ENCODE measurements around the gene ZDHHC11.
"Not testable (repeated sequence)": the region's sequence is repeated elsewhere in the genome, so short reads cannot be mapped to it uniquely, and the experiment has no call there.

The ZDHHC11 gene

DNA sequence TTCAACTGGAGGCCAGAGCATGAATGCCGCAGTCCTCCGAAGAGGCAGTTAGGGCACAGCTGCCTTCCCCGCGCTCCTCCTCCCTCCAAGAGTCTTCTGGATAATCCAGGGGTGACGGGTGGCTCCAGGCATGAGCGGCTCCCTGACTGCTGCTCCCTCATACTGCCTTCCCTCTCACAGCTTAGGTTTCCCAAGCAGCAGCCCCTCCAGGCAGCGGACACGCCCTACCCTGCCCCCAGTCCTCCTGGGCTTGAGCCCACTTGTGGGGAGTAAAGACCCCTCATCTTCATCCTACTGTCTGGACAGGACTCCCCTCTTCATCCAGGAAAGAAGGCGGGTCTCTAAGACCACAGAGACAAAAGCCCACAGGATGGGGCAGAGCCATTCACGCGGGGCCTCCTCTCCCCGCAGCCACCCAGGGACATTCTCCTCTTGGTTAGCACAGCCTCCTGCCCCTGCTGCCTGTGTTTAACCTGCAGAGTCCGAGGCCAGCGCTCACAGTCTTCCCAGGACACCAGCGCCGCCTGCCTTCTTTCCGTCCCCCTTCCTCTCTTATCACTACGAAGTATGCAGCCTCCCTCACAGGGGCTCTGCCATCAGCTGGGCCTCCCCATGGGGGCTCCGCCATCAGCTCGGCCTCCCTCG, 5.6 kb downstream of the ZDHHC11 start:
- DNase-seq (ENCODE audit: low read depth): not testable (repeated sequence)

DNA sequence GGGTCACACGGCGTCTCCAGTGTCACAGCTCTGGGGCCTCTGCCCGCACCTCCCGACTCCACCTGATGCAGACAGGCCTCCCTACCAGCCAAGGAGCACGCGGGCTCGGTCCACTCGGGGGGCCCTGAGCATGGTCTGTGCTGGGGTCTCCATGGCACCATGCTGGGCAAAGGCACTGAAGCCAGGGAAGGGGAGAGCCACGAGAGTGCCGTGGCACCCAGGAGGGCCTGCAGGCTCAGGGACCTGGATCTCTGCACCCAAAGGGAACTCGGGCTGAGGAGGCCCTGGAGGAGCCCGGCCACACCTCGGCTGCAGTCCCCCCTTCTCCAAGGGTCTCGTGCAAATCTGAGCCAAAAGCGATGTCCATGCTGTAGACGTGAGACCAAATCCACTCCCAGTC, 6.4 kb downstream of the ZDHHC11 start:
- DNase-seq (ENCODE audit: low read depth): not testable (repeated sequence)

DNA sequence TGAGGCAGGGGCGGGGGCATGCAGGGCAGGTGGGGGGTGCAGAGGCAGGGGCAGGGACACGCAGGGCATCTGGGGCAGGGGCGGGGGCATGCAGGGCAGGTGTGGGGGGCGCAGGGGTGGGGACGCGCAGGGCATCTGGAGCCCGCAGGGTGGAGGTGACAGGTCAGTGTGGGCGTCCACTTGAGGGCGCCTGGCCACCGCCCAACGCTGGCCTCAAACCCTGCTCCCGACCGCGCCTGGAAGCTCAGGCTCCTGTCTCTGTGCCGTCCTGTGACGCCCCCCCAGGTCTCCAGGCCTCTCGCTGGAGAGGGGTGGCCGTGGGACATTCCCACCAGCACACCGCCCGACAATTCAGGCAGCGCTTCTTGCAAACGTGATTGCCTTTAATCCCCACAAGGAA, 6.9 kb downstream of the ZDHHC11 start:
- DNase-seq (ENCODE audit: low read depth): not testable (repeated sequence)

DNA sequence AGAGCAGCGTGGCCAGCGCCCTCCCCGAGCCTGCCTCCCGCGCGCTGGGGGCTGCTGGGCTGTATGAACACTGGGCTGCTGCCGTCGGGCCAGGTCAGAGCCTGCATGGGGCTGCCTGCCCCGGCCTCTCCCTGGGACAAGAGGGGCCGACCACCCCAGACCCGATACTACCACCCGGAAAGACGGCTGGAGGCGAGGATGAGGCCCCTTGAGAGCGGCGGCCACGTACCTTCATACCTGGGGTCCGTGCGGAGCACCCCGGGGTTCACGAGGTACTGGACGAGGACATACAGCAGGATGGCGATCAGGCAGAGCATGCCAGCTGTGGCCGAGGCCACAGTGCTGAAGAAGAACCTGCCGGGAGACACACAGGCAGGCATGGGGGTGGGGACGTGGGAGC, 7.4 kb downstream of the ZDHHC11 start:
- not testable (repeated sequence) for DNase-seq (ENCODE audit: low read depth)

DNA sequence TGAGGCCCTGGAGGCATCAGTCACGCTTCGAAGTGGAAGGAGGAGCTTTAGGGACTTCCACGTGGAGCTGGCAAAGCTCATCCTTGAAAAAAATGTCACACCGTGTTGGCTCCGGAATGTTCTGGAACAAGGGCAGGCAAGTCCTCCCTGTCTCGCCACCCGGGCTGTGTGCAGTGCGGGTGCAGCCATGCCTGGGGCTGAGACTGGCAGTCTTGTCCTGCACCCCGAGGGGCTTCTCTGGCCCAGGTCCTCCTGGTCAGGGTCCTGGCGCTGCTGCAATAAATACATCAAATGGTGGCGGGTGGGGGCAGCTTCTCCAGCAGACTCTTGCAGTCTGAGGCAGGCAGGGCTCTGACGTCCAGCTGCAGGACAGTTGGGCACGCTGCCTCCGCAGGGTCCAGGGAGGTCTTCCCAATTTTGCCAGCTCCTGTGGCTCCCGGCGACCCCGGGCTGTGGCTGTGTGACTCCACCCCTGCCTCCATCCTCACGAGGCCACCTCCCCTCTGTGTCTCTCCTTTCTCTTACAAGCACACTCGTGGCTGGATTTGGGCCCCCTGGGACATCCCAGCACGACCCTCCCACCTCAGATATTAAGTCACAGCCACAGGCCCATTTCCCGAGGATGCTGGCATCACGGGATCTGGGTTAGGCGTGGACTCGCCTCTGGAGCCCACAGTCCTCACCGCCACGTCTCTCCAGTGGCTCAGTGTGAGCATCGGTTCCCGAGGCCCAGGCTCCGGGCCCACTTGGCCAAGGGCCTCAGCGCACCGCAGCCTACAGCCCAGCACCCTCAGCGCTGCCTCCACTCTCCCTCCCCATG, 8.2 kb downstream of the ZDHHC11 start:
- DNase-seq (ENCODE audit: low read depth): not testable (repeated sequence)

DNA sequence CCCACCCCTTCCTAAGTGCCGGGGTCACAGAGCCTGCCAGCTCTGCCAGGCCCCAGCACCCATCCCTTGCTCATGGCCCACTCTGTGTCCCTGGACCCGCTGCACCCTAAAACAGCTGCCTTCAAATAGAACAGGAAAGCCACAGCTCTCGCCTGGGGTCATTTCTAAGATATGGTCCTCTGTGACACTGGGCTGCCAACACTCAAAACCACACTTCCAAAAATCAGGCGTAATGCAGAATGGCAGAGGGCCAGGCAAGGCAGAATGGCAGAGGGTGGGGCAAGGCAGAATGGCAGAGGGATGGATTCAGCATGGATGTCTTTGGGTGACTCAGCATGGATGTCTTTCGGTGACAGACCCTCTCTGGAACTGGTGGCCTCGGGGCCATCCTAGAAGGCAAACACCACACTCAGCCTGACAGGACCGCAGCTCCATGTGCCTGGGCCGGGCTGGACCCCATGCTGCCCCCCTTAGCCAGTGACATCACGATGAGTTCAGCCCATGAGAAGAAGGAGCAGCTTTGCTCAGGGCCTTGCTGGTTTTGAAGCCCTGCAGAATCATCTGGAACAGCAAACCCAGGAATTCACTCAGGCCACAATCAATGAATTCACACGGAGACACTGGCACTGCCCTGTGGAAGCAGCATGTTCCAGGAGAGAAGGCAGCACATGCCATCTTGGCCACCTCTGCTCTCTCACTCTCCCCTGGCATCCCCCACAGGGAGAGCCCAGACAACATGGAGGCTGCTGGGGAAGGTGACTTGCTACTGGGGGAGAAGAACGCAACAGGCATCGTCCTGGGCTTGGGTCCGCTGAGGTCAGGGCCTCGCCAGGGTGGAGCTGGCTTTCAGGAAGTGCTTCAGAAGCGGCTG, 9.0 kb downstream of the ZDHHC11 start:
- not testable (repeated sequence) for DNase-seq (ENCODE audit: low read depth)

DNA sequence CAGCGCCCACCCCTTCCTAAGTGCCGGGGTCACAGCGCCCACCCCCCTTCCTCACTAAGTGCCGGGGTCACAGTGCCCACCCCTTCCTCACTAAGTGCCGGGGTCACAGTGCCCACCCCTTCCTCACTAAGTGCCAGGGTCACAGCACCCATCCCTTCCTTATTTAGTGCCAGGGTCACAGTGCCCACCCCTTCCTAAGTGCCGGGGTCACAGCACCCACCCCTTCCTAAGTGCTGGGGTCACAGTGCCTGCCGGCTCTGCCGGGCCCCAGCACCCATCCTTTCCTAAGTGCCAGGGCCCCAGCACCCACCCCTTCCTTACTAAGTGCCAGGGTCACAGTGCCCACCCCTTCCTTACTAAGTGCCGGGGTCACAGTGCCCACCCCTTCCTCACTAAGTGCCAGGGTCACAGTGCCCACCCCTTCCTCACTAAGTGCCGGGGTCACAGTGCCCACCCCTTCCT, 9.8 kb downstream of the ZDHHC11 start:
- not testable (repeated sequence) for DNase-seq (ENCODE audit: low read depth)

DNA sequence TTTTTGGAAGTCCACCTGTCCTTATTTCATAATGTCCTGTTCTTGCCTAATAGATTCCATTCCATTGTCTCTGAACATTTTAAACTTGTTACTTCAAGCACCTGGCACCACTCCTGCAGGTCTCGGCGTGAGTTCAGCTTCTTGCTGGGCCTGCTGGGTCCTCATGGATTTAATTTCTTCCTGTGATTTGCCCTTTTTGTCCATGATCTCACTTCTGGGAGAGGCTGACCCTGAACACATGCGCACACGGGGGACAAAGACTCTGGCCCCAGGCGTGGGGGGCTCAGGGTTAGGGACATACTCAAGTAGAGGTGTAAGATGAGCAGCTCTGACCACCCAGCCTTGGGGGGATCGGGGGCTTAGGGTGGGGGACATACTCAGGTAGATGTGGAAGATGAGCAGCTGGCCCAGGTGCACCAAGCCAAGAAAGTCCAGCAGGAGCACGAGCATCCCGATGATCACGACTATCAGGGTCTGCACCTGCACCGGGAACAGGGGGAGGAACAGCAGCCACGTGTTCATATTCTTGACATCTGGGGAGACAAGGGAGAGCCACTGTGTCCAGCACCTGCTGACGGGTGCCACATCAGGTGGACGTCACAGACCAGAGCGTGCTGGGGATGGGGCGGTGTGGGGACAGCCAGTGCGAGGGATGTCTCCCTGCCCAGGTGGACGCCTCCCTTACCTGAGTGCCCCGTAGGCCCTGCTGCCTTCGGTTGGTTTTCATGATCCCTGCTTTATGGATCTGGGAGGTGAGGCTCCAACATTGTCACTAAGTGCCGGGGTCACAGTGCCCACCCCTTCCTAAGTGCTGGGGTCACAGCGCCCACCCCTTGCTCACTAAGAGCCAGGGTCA, 10.4 kb downstream of the ZDHHC11 start:
- DNase-seq (ENCODE audit: low read depth): not testable (repeated sequence)

DNA sequence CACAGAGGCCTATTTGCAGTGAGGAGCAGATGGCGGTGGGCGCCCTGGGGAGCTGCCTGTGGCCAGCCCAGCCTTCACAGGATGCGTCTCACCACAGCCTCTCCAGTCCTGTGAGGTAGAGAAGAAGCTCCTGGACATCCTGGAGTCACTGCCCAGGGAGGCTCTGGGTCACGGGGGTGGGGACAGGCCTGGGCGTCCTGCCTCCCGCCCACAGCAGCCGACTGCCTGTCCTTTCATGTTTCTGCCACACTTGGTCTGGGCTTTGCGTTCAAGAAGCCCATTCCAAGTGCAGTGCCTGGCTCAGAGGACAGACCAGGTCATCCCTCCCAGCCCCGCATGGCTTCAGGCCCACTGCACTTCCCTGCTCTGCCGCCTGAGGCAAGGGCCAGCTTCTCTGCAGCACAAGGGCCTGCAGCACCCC, 12.3 kb downstream of the ZDHHC11 start:
- DNase-seq (ENCODE audit: low read depth): not testable (repeated sequence)

DNA sequence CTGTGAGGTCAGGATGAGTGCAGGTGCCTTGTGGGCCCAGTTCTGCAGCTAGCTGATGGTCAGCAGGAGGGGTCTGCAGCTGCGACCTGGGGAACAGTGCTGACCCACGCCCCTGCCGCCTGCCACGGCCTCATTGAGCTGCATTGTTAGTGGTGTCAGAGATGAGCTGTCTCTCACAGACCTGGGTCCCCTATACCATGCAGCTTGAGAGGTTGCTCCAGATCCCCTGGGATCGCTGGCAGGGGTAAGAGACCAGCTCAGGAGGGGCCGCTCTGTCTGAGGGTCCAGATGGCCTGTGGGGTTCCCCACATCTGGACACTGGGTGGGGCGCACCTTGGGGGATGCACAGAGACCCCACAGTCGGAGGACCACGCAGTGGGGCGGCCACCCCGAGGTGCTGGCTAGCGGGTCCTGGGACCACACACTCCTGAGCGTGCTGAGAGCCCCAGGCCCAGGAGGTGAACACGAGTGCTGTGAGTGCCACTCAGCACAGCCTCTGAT, 13.1 kb downstream of the ZDHHC11 start:
- DNase-seq (ENCODE audit: low read depth): not testable (repeated sequence)

DNA sequence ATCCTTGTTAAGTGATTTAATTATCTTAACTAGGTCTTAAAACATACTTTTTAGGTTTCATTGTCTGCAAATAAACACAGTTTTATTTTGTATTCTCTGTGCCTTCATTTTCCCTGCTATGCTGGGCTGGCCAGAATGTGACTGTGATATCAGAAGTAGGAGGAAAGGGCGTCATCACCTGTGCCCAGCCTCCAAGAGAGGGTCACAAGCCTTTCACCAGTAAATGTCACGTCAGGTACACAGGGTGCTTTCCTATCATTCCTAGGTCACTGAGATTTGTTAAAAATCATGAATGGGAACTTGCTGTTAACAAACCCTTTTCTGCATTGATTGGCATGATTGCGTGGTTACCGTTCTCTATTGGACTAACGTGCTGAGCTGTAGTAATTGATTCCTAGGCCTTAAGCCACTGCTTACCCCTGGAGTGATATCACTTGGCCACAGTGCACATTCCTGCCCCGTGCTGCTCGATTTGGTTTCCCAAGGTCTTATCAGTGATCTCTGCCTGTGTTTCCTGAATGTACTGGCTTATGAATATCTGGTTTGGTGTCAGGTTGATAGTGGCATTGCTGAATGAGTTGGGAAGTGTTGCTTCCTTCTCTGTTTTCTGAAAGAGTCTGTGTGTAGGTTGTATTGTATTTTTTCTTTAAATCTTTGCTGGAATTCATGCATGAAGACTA, 14.7 kb downstream of the ZDHHC11 start:
- not testable (repeated sequence) for DNase-seq (ENCODE audit: low read depth)

DNA sequence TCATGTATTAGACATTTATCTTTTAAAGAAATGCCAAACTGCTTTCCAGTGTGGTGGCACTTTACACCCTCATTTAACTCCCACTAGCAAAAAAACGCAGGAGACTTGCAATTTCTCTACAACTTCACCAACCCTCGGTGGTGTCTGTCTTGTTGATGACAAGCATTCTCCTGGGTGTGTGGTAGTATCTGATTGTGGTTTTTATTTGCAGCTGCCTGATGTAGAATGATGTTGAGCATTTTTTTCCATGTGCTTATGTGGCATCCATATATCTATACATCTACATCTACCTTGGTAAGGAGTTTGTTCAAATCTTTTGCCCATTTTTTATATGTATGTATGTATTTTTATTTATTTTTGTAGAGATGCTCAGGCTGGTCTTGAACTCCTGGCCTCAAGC, 16.8 kb downstream of the ZDHHC11 start:
- not testable (repeated sequence) for DNase-seq (ENCODE audit: low read depth)

DNA sequence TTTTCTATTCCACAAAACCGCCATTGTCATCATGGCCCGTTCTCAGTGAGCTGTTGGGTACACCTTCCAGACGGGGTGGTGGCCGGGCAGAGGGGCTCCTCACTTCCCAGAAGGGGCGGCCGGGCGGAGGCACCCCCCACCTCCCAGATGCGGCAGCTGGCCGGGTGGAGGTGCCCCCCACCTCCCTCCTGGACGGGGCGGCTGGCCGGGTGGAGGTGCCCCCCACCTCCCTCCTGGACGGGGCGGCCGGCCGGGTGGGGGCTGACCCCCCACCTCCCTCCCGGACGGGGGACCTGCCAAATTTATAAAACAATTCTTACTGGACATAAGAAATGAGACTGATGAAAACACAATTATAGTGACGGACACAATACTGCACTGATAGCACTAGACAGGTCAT, 22.6 kb downstream of the ZDHHC11 start:
- not testable (repeated sequence) for DNase-seq (ENCODE audit: low read depth)

DNA sequence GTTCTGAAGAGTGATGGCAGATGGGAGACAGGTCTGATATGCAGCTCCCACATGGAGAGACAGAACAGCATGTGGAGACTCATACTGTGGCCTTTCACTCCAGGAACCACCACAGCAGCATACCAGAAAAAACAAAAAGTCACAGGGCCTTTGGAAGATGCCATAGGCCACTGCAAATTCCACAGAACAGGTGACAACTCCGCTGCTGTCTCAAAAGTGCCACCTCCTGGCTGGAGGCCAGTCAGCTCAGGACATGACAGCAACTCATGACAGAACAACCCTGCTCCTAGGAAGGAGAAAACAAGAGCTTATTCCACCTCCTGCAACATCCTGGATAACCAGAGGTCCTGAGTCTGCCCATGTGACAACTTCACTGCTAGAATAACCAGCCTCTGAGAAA, 25.2 kb downstream of the ZDHHC11 start:
- DNase-seq (ENCODE audit: low read depth): not testable (repeated sequence)

DNA sequence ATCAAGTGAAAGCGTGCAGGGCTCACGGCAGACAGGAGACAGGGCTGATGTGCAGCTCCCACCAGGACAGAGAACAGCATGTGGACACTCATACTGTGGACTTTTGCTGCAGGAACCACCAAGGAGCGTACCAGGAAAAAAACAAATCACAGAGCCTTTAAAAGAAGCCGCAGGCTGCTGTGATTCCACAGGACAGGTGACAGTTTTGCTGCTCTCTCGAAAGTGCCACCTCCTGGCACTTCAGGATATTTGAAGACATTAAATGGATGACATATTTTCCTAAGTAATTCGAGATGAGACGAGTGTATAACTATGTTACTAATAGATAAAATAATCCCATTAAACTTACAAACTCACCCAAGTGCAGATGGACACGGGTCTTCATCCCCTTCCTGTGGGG, 29.3 kb downstream of the ZDHHC11 start:
- DNase-seq (ENCODE audit: low read depth): no peak

DNA sequence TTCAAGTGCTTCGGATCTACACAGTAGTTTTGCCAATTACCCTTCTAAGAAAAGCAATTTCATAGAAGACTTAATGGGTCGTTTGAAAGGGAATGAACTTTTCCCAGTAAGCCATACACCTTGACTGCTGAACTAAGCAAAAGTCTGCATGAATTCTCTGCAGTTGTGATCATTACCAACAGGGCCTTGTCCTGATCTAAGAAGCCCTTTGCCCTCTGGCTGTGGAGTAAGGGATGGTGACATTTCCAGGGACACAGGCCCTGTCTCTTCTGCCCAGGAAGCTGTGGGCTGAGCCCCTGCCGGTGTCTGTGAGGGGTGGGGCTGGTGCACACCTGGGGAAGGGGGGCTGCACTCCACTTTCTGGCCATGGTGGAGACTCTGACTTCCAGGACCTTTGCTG, 30.5 kb downstream of the ZDHHC11 start:
- DNase-seq (ENCODE audit: low read depth): no peak

DNA sequence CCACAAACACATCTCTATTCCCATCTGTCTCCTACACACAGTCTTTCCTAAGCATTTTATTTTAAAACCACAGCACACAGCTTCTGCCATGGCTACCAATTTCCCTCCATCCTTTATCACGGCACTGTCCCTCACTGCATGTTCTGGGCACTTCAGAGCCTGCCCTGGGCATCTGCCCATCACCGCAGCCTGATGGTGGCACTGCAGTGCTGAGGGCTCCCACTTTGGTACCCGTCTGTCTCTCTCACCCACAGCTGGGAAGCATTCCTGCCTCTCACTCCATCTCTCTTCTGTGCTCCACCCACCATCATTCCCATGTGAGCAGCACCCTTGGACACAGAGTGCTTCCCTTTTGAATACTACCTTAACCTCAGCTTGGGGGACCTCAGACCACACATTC, 31.7 kb downstream of the ZDHHC11 start:
- no peak for DNase-seq (ENCODE audit: low read depth)

DNA sequence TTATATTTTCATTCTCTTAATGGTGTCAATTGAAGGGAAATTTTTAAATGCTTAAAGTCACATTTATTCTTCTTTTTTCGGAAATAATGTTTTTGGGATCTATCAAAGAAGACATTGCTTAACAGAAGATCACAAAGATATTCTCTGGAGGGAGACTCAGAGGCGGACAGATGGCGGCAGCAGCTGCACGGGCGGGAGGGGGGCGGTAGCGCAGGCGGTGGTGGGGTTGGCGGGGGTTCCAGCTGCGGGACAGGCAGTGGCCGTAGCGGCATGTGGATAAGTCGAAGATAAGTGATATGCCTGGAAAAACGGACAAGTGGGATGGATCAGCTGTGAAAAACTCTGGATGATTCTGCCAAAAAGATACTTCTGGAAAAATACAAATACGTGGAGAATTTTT, 34.6 kb downstream of the ZDHHC11 start:
- no peak for DNase-seq (ENCODE audit: low read depth)

DNA sequence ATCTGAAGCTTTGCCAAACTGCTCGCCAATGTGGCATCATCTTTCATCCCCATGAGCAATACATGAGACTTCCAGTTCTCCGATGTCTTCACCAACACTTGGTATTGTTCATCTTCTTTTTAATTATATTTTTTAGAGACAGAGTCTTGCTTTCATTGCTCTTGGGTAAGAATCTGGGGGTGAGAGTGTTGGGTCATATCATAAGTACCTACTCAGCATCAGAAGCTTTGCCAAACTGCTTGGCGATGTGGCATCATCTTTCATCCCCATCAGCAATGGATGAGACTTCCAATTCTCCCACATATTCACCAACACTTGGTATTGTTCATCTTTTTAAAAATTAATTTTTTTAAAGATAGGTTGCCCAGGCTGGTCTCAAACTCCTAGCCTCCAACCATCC, 35.3 kb downstream of the ZDHHC11 start:
- no peak for DNase-seq (ENCODE audit: low read depth)

DNA sequence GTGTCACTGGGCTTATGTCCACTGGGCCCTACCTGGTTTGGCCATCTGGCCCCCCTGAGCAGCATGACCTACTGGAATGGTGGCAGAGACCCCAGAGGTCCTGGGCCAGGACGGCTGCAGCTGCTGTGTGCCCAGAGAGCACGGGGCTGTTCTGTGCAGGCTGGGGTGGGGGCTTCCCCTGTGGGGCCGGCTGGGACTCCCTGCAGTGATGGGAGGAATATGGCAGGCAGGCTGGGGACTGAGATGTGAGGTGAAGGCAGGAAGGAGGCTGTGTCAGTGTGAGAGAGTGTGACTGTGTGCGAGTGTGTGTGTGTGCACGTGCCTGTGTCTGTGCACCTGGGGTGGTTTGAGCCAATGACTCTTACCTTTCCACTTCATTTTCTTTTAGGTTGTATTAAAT, 37.2 kb downstream of the ZDHHC11 start:
- DNase-seq (ENCODE audit: low read depth): not testable (repeated sequence)

DNA sequence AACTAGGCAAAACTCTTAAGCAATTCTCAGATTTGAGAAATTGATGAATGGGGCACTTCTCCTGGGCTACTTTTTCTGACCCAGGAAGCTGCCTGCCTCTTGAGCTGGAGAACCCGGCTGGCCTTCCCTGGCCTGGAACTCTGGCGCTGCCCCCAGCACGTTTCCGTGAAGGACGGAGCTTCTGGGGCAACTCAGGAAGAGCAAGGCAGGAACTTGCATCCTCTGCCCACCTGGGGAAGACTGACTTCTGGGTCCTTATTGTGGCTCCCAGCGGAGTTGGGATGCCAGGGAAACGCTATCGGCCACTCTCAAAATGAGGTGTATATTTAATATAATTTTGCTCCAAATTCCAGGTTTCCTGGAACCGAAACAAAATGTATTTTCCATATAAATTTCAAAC, 39.4 kb downstream of the ZDHHC11 start:
- DNase-seq (ENCODE audit: low read depth): not testable (repeated sequence)

Measured in HS-27A (cell line).